Measurements from ENCODE around the gene GABBR2. TPM values are rescaled to one million over a fixed set of nuclear protein-coding genes. Genes with fewer than 3 reads are reported as not detected.

Gene GABBR2
- 0.33 TPM in 1 of 2 replicates, not detected in the other for total RNA-seq (2022)
- percentile 8 among the genes with signal in this experiment for Bru-seq, nascent RNA
- percentile 7 among the genes with signal in this experiment for BruChase-seq, experiment 1, labeled RNA remaining after a 6-hour chase
- BruChase-seq, experiment 2, labeled RNA remaining after a 2-hour chase, result percentile 6 among the genes with signal in this experiment
- long read RNA-seq, result 0 reads

DNA sequence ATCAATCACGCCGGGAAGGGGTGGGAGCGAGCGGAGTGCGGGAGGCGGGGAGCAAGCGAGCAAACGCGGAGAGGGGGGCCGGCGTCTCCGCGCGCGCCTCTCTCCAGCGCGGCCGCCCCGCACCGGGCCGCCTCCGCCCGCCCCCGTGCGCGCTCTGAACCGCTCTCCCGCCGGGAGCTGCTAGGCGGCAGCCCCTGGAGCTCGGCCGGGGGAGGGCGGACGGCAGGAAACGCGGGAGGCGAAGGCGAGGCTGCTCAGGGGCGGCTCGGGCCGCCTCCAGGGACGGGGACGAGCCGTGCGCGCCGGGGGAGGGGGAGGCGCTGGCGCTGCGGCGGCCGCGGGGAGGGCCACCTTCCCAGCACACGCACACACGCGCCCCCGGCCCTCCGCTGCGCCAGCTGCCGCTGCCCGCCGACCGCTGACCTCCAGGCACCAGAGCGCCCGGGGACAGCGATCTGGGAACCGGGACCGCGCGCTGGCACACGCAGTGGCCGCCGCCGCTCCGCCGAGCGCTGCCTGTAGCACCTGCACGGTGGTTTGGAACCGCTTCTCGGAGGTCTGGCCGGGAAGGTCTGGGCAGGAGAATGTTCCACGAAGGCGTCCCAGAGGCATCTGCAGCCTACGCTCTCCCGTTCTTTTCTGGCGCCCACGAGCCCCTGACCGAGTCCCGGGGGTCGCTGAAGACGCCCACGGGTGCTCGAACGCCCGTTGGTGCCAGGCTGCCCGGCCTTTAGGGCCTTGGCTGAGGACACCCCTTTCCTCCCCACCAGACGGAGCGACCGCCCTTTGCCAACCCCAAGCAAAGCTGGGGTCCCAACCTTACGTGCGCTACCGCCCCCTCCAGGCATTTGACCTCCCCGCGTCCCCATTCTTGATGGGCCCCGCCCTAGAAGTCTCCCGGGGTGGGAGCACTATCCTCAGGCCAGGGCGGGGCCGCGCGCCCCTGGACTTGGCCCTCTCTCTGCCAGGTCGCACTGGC lies at the start of gene GABBR2:
Gene GABBR2 (minus strand): TSS at position 3 of the 979 bp plus-strand sequence. CDS start 198 bp downstream, outside the sequence.
- no TSS peak for BruUV-seq (replicated peaks)
- no peak for TF ChIP-seq CTCF (IDR thresholded peaks at IDR 0.05; ENCODE audit: unreplicated experiment)
- no peak within 1 kb of the TSS for H3K27ac Mint-ChIP-seq (ENCODE audit: unreplicated experiment)
- H3K36me3 Mint-ChIP-seq (ENCODE audit: insufficient read depth, unreplicated experiment), result no peaks in the 10 kb centered on the region
- CTCF ChIA-PET, result no interaction called here
- no peaks in the 10 kb centered on the region for H3K4me1 Mint-ChIP-seq (ENCODE audit: low read depth, unreplicated experiment)
- H3K27me3 Mint-ChIP-seq (ENCODE audit: unreplicated experiment), result peaks cover 82% of the 10 kb centered on the region
- DNase-seq, result peak; percentile 10
- H3K4me3 Mint-ChIP-seq (ENCODE audit: low read depth, unreplicated experiment), result peak within 1 kb of the TSS; percentile 43
- intact Hi-C loops (cut with micrococcal nuclease; ENCODE audit: unreplicated experiment), result loop anchor here (10.0 kb wide), 2 partner anchors 134 to 394 kb away; no protein-coding TSS in a partner anchor
- H3K9me3 Mint-ChIP-seq (ENCODE audit: low read depth, unreplicated experiment), result no peaks in the 10 kb centered on the region

DNA sequence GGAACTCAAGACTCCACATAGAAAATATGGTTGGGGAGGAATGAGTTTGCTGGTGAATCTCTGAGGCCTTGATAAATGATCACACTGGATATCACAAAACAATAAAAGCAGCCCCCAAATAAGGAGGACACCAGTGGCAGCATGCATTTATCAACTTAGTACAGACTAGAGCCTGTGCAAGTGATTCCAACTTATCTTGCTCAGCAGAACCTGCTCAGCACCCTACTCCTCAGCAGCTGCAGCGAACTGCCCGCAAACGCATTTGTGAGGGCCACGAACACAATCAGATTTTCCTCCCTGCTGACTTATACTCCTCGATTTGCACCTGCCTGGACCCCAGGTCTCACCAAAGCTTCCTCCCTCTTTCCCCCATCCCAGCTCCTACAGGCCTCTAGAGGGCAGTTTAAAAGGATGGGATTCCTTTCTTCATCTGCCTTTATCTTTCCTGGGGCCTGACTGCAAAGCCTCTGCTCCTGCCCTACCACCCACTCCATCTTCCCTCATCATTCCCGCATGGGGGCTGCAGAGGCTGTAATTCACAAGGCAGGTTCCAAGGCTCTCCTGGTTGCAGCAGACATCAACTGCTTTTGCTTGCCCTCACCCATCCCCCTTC lies 46.4 kb upstream of the GABBR2 start:
- intact Hi-C loops (cut with micrococcal nuclease; ENCODE audit: unreplicated experiment), result no loop called here
- H3K27me3 Mint-ChIP-seq (ENCODE audit: unreplicated experiment), result no peaks in the 10 kb centered on the region
- BruUV-seq (replicated peaks), result no TSS peak
- H3K27ac Mint-ChIP-seq (ENCODE audit: unreplicated experiment), result no peak overlapping the region
- peaks cover 19% of the 10 kb centered on the region for H3K36me3 Mint-ChIP-seq (ENCODE audit: insufficient read depth, unreplicated experiment)
- DNase-seq, result no peak
- H3K4me1 Mint-ChIP-seq (ENCODE audit: low read depth, unreplicated experiment), result no peaks in the 10 kb centered on the region
- TF ChIP-seq CTCF (IDR thresholded peaks at IDR 0.05; ENCODE audit: unreplicated experiment), result no peak
- H3K9me3 Mint-ChIP-seq (ENCODE audit: low read depth, unreplicated experiment), result peaks cover 11% of the 10 kb centered on the region
- CTCF ChIA-PET, result no interaction called here
- no peak overlapping the region for H3K4me3 Mint-ChIP-seq (ENCODE audit: low read depth, unreplicated experiment)

DNA sequence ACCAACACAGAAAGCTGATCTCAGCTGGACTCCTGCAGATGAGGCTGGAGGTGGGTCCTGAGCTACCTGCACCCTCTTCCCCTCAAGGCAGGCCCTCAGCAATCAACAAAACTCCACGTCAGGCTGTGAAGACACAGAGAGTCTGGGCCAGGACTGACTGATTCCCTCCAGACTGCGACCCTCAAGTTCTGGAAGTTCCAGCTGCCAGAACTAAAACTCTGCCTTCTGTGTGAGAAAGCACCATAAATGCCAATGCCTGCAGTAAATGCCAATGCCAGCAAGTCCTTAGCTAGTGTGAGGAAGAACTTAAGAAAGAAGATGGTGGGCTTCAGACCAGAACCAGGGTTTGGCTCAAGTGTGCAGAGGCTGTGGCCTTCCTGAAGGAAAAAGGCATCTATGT lies 42.5 kb upstream of the GABBR2 start:
- intact Hi-C loops (cut with micrococcal nuclease; ENCODE audit: unreplicated experiment), result no loop called here
- TF ChIP-seq CTCF (IDR thresholded peaks at IDR 0.05; ENCODE audit: unreplicated experiment), result no peak
- Mint-ChIP-seq H3K27me3 (ENCODE audit: unreplicated experiment) (no peaks in the 10 kb centered on the region), H3K4me3 (ENCODE audit: low read depth, unreplicated experiment) (no peak overlapping the region), H3K4me1 (ENCODE audit: low read depth, unreplicated experiment) (no peaks in the 10 kb centered on the region), H3K9me3 (ENCODE audit: low read depth, unreplicated experiment) (no peaks in the 10 kb centered on the region), H3K36me3 (ENCODE audit: insufficient read depth, unreplicated experiment) (peaks cover 17% of the 10 kb centered on the region), H3K27ac (ENCODE audit: unreplicated experiment) (no peak overlapping the region)
- DNase-seq, result no peak
- no TSS peak for BruUV-seq (replicated peaks)
- CTCF ChIA-PET, result no interaction called here

DNA sequence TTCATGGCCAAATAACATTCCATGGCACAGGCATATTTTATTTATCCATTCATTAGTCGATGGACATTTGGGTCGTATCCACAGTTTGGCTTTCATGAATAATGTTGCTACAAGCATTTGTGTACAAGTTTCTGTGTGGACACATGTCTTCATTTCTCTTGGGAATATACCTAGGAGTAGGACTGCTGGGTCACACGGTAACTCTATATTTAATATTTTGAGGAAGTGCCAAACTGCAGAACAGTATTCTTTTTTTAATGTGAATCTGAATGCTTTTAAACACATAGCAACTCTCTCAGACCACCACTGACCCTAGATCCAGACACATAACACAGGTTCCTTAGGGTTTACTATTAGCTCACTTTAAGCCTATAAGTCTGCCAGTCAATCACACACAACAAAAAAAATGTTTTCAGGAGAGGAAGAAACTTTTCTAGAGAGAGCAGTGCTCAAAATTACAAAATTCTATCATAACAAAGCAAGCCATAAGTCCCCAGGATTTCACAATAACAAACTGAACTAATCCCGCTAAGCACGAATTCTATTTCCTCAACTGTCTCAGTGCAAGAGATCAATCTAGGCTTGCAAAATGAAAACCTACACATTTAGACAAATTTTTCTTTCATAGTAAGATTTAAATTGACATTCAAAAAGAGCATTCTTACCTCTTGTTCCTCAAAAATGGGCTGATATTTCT lies 41.8 kb upstream of the GABBR2 start:
- no peak overlapping the region for H3K4me3 Mint-ChIP-seq (ENCODE audit: low read depth, unreplicated experiment)
- CTCF ChIA-PET, result no interaction called here

More for the DNA sequence above, 41.8 kb upstream of the GABBR2 start:
- no peak for DNase-seq
- no peaks in the 10 kb centered on the region for H3K4me1 Mint-ChIP-seq (ENCODE audit: low read depth, unreplicated experiment)
- no peaks in the 10 kb centered on the region for H3K9me3 Mint-ChIP-seq (ENCODE audit: low read depth, unreplicated experiment)
- peaks cover 16% of the 10 kb centered on the region for H3K36me3 Mint-ChIP-seq (ENCODE audit: insufficient read depth, unreplicated experiment)
- TF ChIP-seq CTCF (IDR thresholded peaks at IDR 0.05; ENCODE audit: unreplicated experiment), result no peak
- no TSS peak for BruUV-seq (replicated peaks)
- no peaks in the 10 kb centered on the region for H3K27me3 Mint-ChIP-seq (ENCODE audit: unreplicated experiment)
- intact Hi-C loops (cut with micrococcal nuclease; ENCODE audit: unreplicated experiment), result no loop called here
- no peak overlapping the region for H3K27ac Mint-ChIP-seq (ENCODE audit: unreplicated experiment)
